GM12878 (cell line): ENCODE data around the gene KLRD1. TPM values are rescaled to one million over a fixed set of nuclear protein-coding genes. Genes with fewer than 3 reads are reported as not detected.
"Not testable (repeated sequence)": the region's sequence is repeated elsewhere in the genome, so short reads cannot be mapped to it uniquely, and the experiment has no call there.

Experiments
- ATAC-seq: fragments of 200-7000 bp; cut with Tn5 transposase; 3 replicates; pipeline ENCODE4 v1.9.1; 2020; ENCODE audit warnings: mild to moderate bottlenecking, moderate library complexity
- BruUV-seq: library from RNA; stranded (reverse); fragments of 400-500 nt; replicated peaks from 2 replicates; lab custom pipeline; 2021; lab: Mats Ljungman, UMichigan
- CTCF ChIA-PET: fragments of 300-600 bp; sonication (Branson Sonifier 250); formaldehyde crosslinking; extraction: SDS; loops from one replicate; lab custom pipeline; 2021; ENCODE audit warnings: inconsistent platforms; lab: Yijun Ruan, JAX
- POLR2A ChIA-PET: fragments of 350-600 bp; formaldehyde crosslinking; extraction: SDS; loops from one replicate; lab custom pipeline; 2021; ENCODE audit warnings: inconsistent platforms; lab: Charles Lee
- RAD21 ChIA-PET: fragments of 300-600 bp; sonication (Branson Sonifier 250); formaldehyde crosslinking; loops from one replicate; lab custom pipeline; 2023; ENCODE audit warnings: antibody characterized with exemption; ENCODE audit not compliant: unreplicated experiment; lab: Charles Lee
- SMC1A ChIA-PET: fragments of 300-600 bp; sonication (Branson Sonifier 250); formaldehyde crosslinking; loops from one replicate; lab custom pipeline; 2023; ENCODE audit not compliant: unreplicated experiment, uncharacterized antibody; lab: Charles Lee
- DNase-seq: peaks from one replicate; pipeline ENCODE4 v3.0.0-alpha.2; 2011; ENCODE audit warnings: low read depth, low spot score
- FAIRE-seq: peaks from 3 replicates; lab custom pipeline; 2011; peaks lifted over from hg19 to GRCh38; lab: Jason Lieb, UNC
- H2AFZ ChIP-seq: 2 replicates; pipeline ENCODE4 v1.6.0; 2011; ENCODE audit warnings: low read depth, low read length, control low read depth; ENCODE audit not compliant: control insufficient read depth
- H3K27ac ChIP-seq: 2 replicates; pipeline ENCODE4 v1.5.1; 2011; ENCODE audit warnings: control low read depth; ENCODE audit not compliant: control insufficient read depth, insufficient read depth
- H3K27me3 ChIP-seq, 2 experiments: replicated peaks in 1 of 2; 2 replicates each; pipeline versions ENCODE4 v1.6.0 to v1.6.1; 2011; ENCODE audit warnings: low read length in 1 of 2; ENCODE audit not compliant: control insufficient read depth in 2 of 2, insufficient read depth in 2 of 2
- H3K36me3 ChIP-seq, 2 experiments: 2 replicates each; pipeline ENCODE4 v1.5.1; 2011; ENCODE audit warnings: low read length in 1 of 2; ENCODE audit not compliant: control insufficient read depth in 2 of 2, insufficient read depth in 2 of 2
- H3K4me1 ChIP-seq: 2 replicates; pipeline ENCODE4 v1.6.1; 2011; ENCODE audit warnings: mild to moderate bottlenecking, low read length, moderate library complexity, mixed read lengths; ENCODE audit not compliant: control insufficient read depth, insufficient read depth
- H3K4me2 ChIP-seq: 2 replicates; pipeline ENCODE4 v1.6.0; 2011; ENCODE audit warnings: control low read depth; ENCODE audit not compliant: control insufficient read depth, insufficient read depth
- H3K4me3 ChIP-seq: fragments of 200-600 bp; sonication (generic); 2 replicates; pipeline ENCODE4 v1.5.1; 2016
- H3K79me2 ChIP-seq: 2 replicates; pipeline ENCODE4 v1.6.0; 2011; ENCODE audit warnings: low read length; ENCODE audit not compliant: control insufficient read depth, insufficient read depth
- H3K9ac ChIP-seq: 2 replicates; pipeline ENCODE4 v1.8.0; 2011; ENCODE audit warnings: low read length, control low read depth, mixed read lengths; ENCODE audit not compliant: control insufficient read depth, insufficient read depth
- H3K9me3 ChIP-seq: replicated peaks from 3 replicates; pipeline ENCODE4 v1.5.1; 2011; ENCODE audit warnings: mild to moderate bottlenecking, low read length; ENCODE audit not compliant: control insufficient read depth, insufficient read depth
- H4K20me1 ChIP-seq: 2 replicates; pipeline ENCODE4 v1.6.0; 2011; ENCODE audit not compliant: control insufficient read depth, insufficient read depth
- CHD2 ChIP-seq: IDR thresholded peaks from 2 replicates; pipeline ENCODE4 v1.6.1; 2011; ENCODE audit warnings: low read depth, low read length, improper control_type of control experiment, borderline replicate concordance
- FOXK2 ChIP-seq: fragments of 450-650 bp; IDR thresholded peaks from 2 replicates; pipeline ENCODE4 v1.6.1; 2017; ENCODE audit warnings: mild to moderate bottlenecking, moderate library complexity
- KDM1A ChIP-seq: fragments of 200-600 bp; sonication (generic); IDR thresholded peaks from 2 replicates; pipeline ENCODE4 v1.6.1; 2016; ENCODE audit warnings: borderline replicate concordance
- NR2F1 ChIP-seq: fragments of 450-650 bp; conservative IDR thresholded peaks from 2 replicates; pipeline ENCODE4 v1.6.1; 2017; ENCODE audit warnings: mild to moderate bottlenecking
- POLR2A ChIP-seq: IDR thresholded peaks from 2 replicates; pipeline ENCODE4 v1.6.1; 2011; ENCODE audit warnings: low read depth, mild to moderate bottlenecking, low read length
- POU2F2 ChIP-seq: IDR thresholded peaks from 3 replicates; pipeline ENCODE4 v1.6.1; 2011; ENCODE audit warnings: low read depth, mild to moderate bottlenecking, low read length, borderline replicate concordance
- SKIL ChIP-seq: fragments of 450-650 bp; IDR thresholded peaks from 2 replicates; pipeline ENCODE4 v1.6.1; 2017; ENCODE audit warnings: mild to moderate bottlenecking, low read depth, inconsistent platforms; ENCODE audit not compliant: poor library complexity, severe bottlenecking
- STAT3 ChIP-seq: IDR thresholded peaks from 2 replicates; pipeline ENCODE4 v1.6.1; 2011; ENCODE audit warnings: low read depth, low read length, improper control_type of control experiment
- USF1 ChIP-seq: IDR thresholded peaks from 2 replicates; pipeline ENCODE4 v1.6.1; 2011; ENCODE audit warnings: borderline replicate concordance, low read depth, mild to moderate bottlenecking, moderate library complexity, mixed read lengths, low read length; ENCODE audit not compliant: insufficient read depth; ENCODE audit errors: extremely low read length
- USF2 ChIP-seq: IDR thresholded peaks from 2 replicates; pipeline ENCODE4 v1.6.1; 2011; ENCODE audit warnings: low read depth, low read length, improper control_type of control experiment, borderline replicate concordance
- WGBS: methylation state at CpG from one replicate; pipeline ENCODE4 v1.1.6; 2016; ENCODE audit warnings: low lambda C conversion rate; ENCODE audit not compliant: insufficient replicate concordance, insufficient coverage; ENCODE audit errors: missing lambda C conversion rate; 5-methylcytosine and 5-hydroxymethylcytosine counted together
- in situ Hi-C: fragments of 300-500 bp; cut with MboI; formaldehyde crosslinking; loops from 9 replicates; pipeline ENCODE4 v1.14.3; 2018; ENCODE audit warnings: mixed read lengths
- intact Hi-C: fragments of 100-400 bp; cut with micrococcal nuclease; formaldehyde crosslinking; loops from one replicate; pipeline ENCODE4 v1.14.2; 2022; ENCODE audit not compliant: unreplicated experiment
- polyA plus RNA-seq, 11 experiments: library from polyadenylated mRNA; depleted of rRNA in 4 of 11; unstranded in 6 of 11; stranded (reverse) in 5 of 11; fragments of >200 nt; fragmentation: Nextera tagmentation in 4 of 11; fragmentation: Illumina TruSeq in 1 of 11; extraction: Ambion mirVana in 4 of 11; extraction: Trizol in 1 of 11; gene quantifications; 1 replicate in 1 of 11; 2 replicates in 10 of 11; pipeline versions ENCODE4 v1.2.1 to v1.2.3, GENCODE V29; 2011 to 2016; ENCODE audit warnings: inconsistent platforms in 2 of 11, missing spikeins in 2 of 11, low read depth in 1 of 11
- total RNA-seq, 4 experiments: library from RNA; depleted of rRNA in 3 of 4; stranded (reverse); fragments of >200 nt in 3 of 4; fragmentation: Illumina TruSeq in 1 of 4; extraction: Trizol in 1 of 4; gene quantifications; 2 replicates each; pipeline versions ENCODE4 v1.2.1 to v1.2.3, GENCODE V29; 2013 to 2021

KLRD1 gene
- total and polyA plus RNA-seq, 10 of the 15 experiments (the other 5 are each of a cell fraction or from before 2014, with no cell fraction given): under 0.01 to 0.50 (median 0.13) TPM; not detected in 4

- peaks cover 17% of the 10 kb centered on the region for H3K4me1 ChIP-seq
- H3K27me3 ChIP-seq, FAIRE-seq, H3K36me3 ChIP-seq, H3K27ac ChIP-seq, H3K4me3 ChIP-seq, H3K9me3 ChIP-seq, H2AFZ ChIP-seq, DNase-seq, H3K4me2 ChIP-seq, in situ Hi-C loops, intact Hi-C loops, BruUV-seq, ATAC-seq, H4K20me1 ChIP-seq, H3K79me2 ChIP-seq, H3K9ac ChIP-seq: not testable (repeated sequence)
- SMC1A ChIA-PET: interaction anchor here (0.8 to 6.5 kb wide), 6 partner anchors 8 to 193 kb away, joined by 3 to 67 read pairs (median 31); partner anchors contain the start of gene KLRC4
- CTCF ChIA-PET: interaction anchor here (1.0 to 4.0 kb wide), 9 partner anchors 19 to 350 kb away, joined by 3 to 35 read pairs (median 5); no protein-coding TSS in a partner anchor
- POLR2A ChIA-PET: interaction anchor here (4.1 kb wide), 1 partner anchor 28 kb away, joined by 20 read pairs; no protein-coding TSS in a partner anchor
- RAD21 ChIA-PET: interaction anchor here (1.0 to 6.0 kb wide), 5 partner anchors 21 to 196 kb away, joined by 3 to 75 read pairs (median 23); partner anchors contain the start of gene KLRC4
- 73% methylated on average over 4 of the region's 4 CpGs for WGBS
These were observed 60.0 kb downstream of the KLRD1 start for GRCh38 chr12:10367714-10368113.

GRCh38 chr12:10368206-10369171 is 60.8 kb downstream of the KLRD1 start:
- H3K9ac ChIP-seq: no peak overlapping the region
- CTCF ChIA-PET: interaction anchor here (1.2 to 4.0 kb wide), 2 partner anchors 37 to 43 kb away, joined by 3 to 30 read pairs; no protein-coding TSS in a partner anchor
- peaks cover 6% of the 10 kb centered on the region; the same call in 2 of the 3 replicates for H3K9me3 ChIP-seq
- in situ Hi-C loops (no loop called here), intact Hi-C loops (no loop called here)
- H3K36me3 ChIP-seq: no peaks in the 10 kb centered on the region; a peak in 1 of 4 replicates
- H2AFZ ChIP-seq: no peak overlapping the region
- no peak overlapping the region for H3K4me2 ChIP-seq
- DNase-seq (no peak), ATAC-seq (no peak), FAIRE-seq (no peak)
- H3K27me3 ChIP-seq: no peaks in the 10 kb centered on the region
- H3K4me3 ChIP-seq: no peak overlapping the region
- BruUV-seq: no TSS peak
- RAD21 ChIA-PET: interaction anchor here (6.0 kb wide), 1 partner anchor 25 kb away, joined by 75 read pairs; no protein-coding TSS in a partner anchor
- H3K27ac ChIP-seq: no peak overlapping the region
- POLR2A ChIA-PET: interaction anchor here (0.7 kb wide), 1 partner anchor 631 kb away, joined by 3 read pairs; no protein-coding TSS in a partner anchor
- H3K4me1 ChIP-seq: peaks cover 11% of the 10 kb centered on the region
- SMC1A ChIA-PET: interaction anchor here (2.3 to 6.5 kb wide), 3 partner anchors 27 to 192 kb away, joined by 21 to 51 read pairs (median 41); partner anchors contain the start of gene KLRC4
- whole genome bisulfite sequencing: 70% methylated on average over 10 of the region's 10 CpGs
- no peaks in the 10 kb centered on the region for H4K20me1 ChIP-seq
- H3K79me2 ChIP-seq: no peaks in the 10 kb centered on the region
- TF ChIP-seq STAT3 (no peak), NR2F1 (no peak), FOXK2 (no peak), KDM1A (no peak), POLR2A (no peak), POU2F2 (no peak), SKIL (no peak), USF1 (no peak), CHD2 (no peak), USF2 (no peak)
